Muscle of leg (tissue), 11 donors: ENCODE data around the gene SIN3B. TPM values are rescaled to one million over a fixed set of nuclear protein-coding genes. Genes with fewer than 3 reads are reported as not detected.

Source experiments
- DNase-seq: peaks from one replicate; pipeline ENCODE4 v3.0.0; 2013
- H3K27ac ChIP-seq: one replicate; pipeline ENCODE4 v1.5.1; 2013; ENCODE audit warnings: mild to moderate bottlenecking, low read length, control low read depth
- H3K27me3 ChIP-seq: one replicate; pipeline ENCODE4 v1.6.1; 2013; ENCODE audit warnings: low read length; ENCODE audit not compliant: control insufficient read depth, insufficient read depth
- H3K36me3 ChIP-seq: one replicate; pipeline ENCODE4 v1.6.1; 2013; ENCODE audit warnings: low read length; ENCODE audit not compliant: control insufficient read depth, insufficient read depth
- H3K4me1 ChIP-seq: one replicate; pipeline ENCODE4 v1.6.1; 2013; ENCODE audit warnings: low read length; ENCODE audit not compliant: control insufficient read depth, insufficient read depth
- H3K4me3 ChIP-seq: one replicate; pipeline ENCODE4 v1.5.1; 2013; ENCODE audit warnings: low read length, control low read depth
- H3K9me3 ChIP-seq: replicated peaks from 2 replicates; pipeline ENCODE4 v1.6.1; 2013; ENCODE audit warnings: low read depth, low read length; ENCODE audit not compliant: control insufficient read depth
- WGBS: methylation state at CpG from one replicate; pipeline ENCODE4 v1.1.5; 2013; ENCODE audit warnings: missing lambda C conversion rate; ENCODE audit not compliant: insufficient coverage; 5-methylcytosine and 5-hydroxymethylcytosine counted together
- polyA plus RNA-seq, 8 donors: library from polyadenylated mRNA; unstranded; fragments of 120-200 nt; gene quantifications; one replicate each; pipeline versions ENCODE4 v1.2.1 to v1.2.3, GENCODE V29; 2013; ENCODE audit warnings: inconsistent platforms in 1 of 8, low replicate concordance in 1 of 8; ENCODE audit not compliant: insufficient read length in 8 of 8, insufficient read depth in 1 of 8
- total RNA-seq: library from RNA; stranded (reverse); fragments of 120-200 nt; gene quantifications from one replicate; pipeline ENCODE4 v1.2.4, GENCODE V29; 2013

The SIN3B gene
- total and polyA plus RNA-seq, 9 donors, result 15.0 to 50.1 (median 39.6) TPM

DNA sequence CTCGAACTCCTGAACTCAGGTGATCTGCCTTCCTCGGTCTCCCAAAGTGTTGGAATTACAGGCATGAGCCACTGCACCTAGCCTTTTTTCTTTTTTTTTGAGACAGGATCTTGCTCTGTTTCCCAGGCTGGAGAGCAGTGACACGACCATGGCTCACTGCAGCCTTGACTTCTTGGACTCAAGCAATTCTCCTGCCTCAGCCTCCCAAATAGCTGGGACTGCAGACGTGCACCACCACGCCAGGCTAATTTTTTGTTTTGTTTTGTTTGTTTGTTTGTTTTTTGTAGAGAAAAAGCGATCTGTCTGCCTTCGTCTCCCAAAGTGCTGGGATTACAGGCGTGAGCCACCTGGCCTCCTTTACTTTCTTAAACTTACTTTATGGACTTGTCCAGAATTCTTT is 6.5 kb upstream of the SIN3B start:
- DNase-seq, result no peak
- Histone ChIP-seq H3K4me3 (no peak overlapping the region), H3K36me3 (no peaks in the 10 kb centered on the region), H3K4me1 (peaks cover 13% of the 10 kb centered on the region), H3K9me3 (no peaks in the 10 kb centered on the region), H3K27me3 (no peaks in the 10 kb centered on the region), H3K27ac (no peak overlapping the region)
- 100% methylated on average over 2 of the region's 8 CpGs for WGBS

GRCh38 chr19:16824658-16825311 is 4.4 kb upstream of the SIN3B start:
- peak overlapping the region; percentile 90 for H3K27ac ChIP-seq
- H3K36me3 ChIP-seq, result no peaks in the 10 kb centered on the region
- whole genome bisulfite sequencing, result 14% methylated on average over 4 of the region's 11 CpGs
- DNase-seq, result peak; percentile 96
- no peaks in the 10 kb centered on the region for H3K9me3 ChIP-seq
- H3K27me3 ChIP-seq, result no peaks in the 10 kb centered on the region
- H3K4me3 ChIP-seq, result peak overlapping the region; percentile 42
- H3K4me1 ChIP-seq, result peaks cover 17% of the 10 kb centered on the region

- Histone ChIP-seq H3K4me1 (peaks cover 24% of the 10 kb centered on the region), H3K27ac (peak overlapping the region; percentile 90), H3K27me3 (no peaks in the 10 kb centered on the region), H3K4me3 (peak overlapping the region; percentile 42), H3K36me3 (no peaks in the 10 kb centered on the region), H3K9me3 (no peaks in the 10 kb centered on the region)
- peak; percentile 87 for DNase-seq
- WGBS, result 1% methylated on average over 11 of the region's 13 CpGs
Measured at GRCh38 chr19:16825312-16826052, 3.7 kb upstream of the SIN3B start.

DNA sequence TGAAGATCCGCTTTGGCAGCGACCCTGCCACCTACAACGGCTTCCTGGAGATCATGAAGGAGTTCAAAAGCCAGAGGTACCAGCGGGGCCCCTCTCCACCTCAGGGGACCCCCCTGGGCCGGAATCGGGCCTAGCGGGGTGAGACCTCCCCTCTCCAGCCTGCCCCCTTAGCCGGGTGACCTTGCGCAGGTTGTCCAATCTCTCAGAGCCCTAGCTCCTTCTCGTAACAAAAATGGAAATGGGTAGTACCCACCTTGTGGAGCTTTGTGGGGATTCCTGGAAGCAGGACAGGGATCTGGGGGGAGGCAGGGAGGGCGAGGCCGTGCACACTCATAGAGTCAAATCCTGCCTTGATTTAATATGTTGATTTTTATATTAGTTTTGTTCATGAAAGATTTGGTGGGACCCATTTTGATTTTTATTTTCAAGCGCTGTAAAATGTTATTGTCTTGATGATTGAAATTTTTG is 658 bp downstream of the SIN3B start:
- H3K27ac ChIP-seq, result peak overlapping the region; percentile 55
- DNase-seq, result peak; percentile 15
- H3K9me3 ChIP-seq, result no peaks in the 10 kb centered on the region
- H3K36me3 ChIP-seq, result peaks cover 37% of the 10 kb centered on the region
- H3K27me3 ChIP-seq, result no peaks in the 10 kb centered on the region
- H3K4me3 ChIP-seq, result peak overlapping the region; percentile 86
- H3K4me1 ChIP-seq, result peaks cover 25% of the 10 kb centered on the region
- WGBS, result 4% methylated on average over 9 of the region's 13 CpGs

DNA sequence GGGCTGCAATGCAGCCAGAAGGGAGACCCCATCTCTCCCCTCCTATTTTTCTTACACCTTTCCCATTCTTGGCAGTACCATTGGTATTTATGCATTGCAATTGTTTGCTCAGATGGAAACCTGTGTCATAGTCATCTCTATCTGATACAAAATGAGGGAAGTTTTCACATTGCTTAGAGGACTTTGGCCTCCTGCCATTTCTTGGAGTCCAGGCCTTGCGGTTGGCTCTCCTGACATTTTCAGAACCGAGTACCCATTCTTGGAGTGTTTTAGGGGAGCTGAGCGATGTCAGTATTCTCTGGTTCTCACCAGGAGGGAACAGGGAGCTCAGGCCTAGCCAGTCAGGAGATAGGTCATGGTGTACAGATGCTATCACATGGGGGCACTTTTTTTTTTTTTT is 1.5 kb downstream of the SIN3B start:
- WGBS, result 56% methylated on average over 3 of the region's 3 CpGs
- Histone ChIP-seq H3K27ac (no peak overlapping the region), H3K9me3 (no peaks in the 10 kb centered on the region), H3K4me1 (peaks cover 17% of the 10 kb centered on the region), H3K4me3 (no peak overlapping the region), H3K36me3 (peaks cover 41% of the 10 kb centered on the region), H3K27me3 (no peaks in the 10 kb centered on the region)
- DNase-seq, result no peak

DNA sequence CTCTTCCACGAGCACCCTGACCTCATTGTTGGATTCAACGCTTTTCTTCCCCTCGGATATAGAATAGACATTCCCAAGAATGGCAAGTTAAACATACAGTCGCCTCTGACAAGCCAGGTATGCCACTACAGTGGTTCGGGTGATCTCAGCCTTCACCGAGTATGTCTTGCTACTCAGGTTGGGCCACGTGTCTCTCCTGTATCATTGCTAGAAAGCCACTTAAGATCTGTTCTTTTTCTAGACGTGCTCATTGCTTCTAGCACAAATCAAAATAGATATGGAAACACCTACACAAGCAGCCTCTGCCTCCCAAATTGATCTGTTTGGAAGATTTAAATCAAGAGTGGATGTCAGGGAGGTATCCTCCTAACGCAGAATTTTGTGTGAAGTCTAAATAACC is 2.3 kb downstream of the SIN3B start:
- peaks cover 50% of the 10 kb centered on the region for H3K36me3 ChIP-seq
- H3K4me3 ChIP-seq, result no peak overlapping the region
- WGBS, result 95% methylated on average over 8 of the region's 9 CpGs
- no peak for DNase-seq
- H3K27ac ChIP-seq, result no peak overlapping the region
- H3K9me3 ChIP-seq, result no peaks in the 10 kb centered on the region
- peaks cover 14% of the 10 kb centered on the region for H3K4me1 ChIP-seq
- H3K27me3 ChIP-seq, result no peaks in the 10 kb centered on the region

DNA sequence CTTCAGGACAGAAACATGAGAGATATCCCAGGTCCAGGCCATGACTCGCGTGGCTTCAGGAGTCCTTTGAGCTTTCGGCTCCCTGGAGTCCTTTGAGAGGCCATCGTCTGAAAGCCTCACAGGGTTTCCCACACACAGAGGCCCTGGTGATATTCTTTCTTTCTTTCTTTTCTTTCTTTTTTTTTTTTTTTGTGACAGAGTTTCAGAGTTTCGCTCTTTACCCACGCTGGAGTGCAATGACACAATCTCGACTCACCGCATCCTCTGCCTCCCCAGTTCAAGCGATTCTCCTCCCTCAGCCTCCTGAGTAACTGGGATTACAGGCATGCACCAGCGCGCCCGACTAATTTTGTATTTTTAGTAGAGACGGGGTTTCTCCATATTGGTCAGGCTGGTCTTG is 5.5 kb downstream of the SIN3B start:
- Histone ChIP-seq H3K27me3 (no peaks in the 10 kb centered on the region), H3K4me1 (peaks cover 11% of the 10 kb centered on the region), H3K27ac (no peak overlapping the region), H3K4me3 (no peak overlapping the region), H3K9me3 (no peaks in the 10 kb centered on the region), H3K36me3 (peaks cover 81% of the 10 kb centered on the region)
- DNase-seq, result no peak
- WGBS, result 70% methylated on average over 2 of the region's 13 CpGs

- Histone ChIP-seq H3K36me3 (peaks cover 89% of the 10 kb centered on the region), H3K27ac (no peak overlapping the region), H3K4me3 (no peak overlapping the region), H3K9me3 (no peaks in the 10 kb centered on the region), H3K4me1 (no peaks in the 10 kb centered on the region), H3K27me3 (no peaks in the 10 kb centered on the region)
- WGBS, result 59% methylated on average over 17 of the region's 23 CpGs
- DNase-seq, result peak; percentile 48
Measured at GRCh38 chr19:16836115-16837034, 7.2 kb downstream of the SIN3B start.

GRCh38 chr19:16837035-16837362 is 7.8 kb downstream of the SIN3B start:
- Histone ChIP-seq H3K36me3 (peaks cover 89% of the 10 kb centered on the region), H3K4me1 (no peaks in the 10 kb centered on the region), H3K27ac (no peak overlapping the region), H3K9me3 (no peaks in the 10 kb centered on the region), H3K27me3 (no peaks in the 10 kb centered on the region), H3K4me3 (no peak overlapping the region)
- DNase-seq, result no peak
- WGBS, result 59% methylated on average over 4 of the region's 4 CpGs

DNA sequence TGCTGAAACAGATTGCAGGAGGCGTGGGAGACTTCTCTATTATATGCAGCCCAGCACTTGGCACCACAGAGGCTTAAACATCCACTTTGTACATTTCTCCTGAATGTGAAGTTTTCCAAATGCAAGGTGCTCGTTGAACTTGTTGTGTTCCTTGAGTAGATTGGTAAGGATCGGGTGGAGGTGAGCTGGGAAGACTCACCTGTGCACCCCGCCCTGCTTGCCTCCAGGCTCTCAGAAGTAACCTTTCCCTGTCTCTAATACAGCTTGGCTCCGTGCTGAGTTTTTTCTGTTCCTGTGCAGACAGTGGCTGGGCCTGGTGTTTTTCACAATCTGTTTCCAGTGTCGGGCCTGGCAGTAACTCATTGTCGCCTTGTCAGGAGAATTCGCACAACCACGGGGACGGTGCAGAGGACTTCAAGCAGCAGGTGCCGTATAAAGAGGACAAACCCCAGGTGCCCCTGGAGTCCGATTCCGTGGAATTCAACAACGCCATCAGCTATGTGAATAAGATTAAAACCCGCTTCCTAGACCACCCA is 12.3 kb downstream of the SIN3B start:
- WGBS, result 80% methylated on average over 13 of the region's 15 CpGs
- no peaks in the 10 kb centered on the region for H3K4me1 ChIP-seq
- no peak overlapping the region for H3K27ac ChIP-seq
- no peak for DNase-seq
- H3K4me3 ChIP-seq, result no peak overlapping the region
- no peaks in the 10 kb centered on the region for H3K27me3 ChIP-seq
- peaks cover 87% of the 10 kb centered on the region for H3K36me3 ChIP-seq
- no peaks in the 10 kb centered on the region for H3K9me3 ChIP-seq
